GM10266 (cell line): ENCODE data around the gene NPAS3.

Source experiments
- DNase-seq: peaks from one replicate; pipeline ENCODE4 v3.0.0; 2012; ENCODE audit errors: extremely low spot score
- TF ChIP-seq, protein P1 (sequence below): IDR thresholded peaks from 2 replicates; pipeline ENCODE4 v1.5.1; 2012; ENCODE audit warnings: mild to moderate bottlenecking, low read depth; ENCODE audit not compliant: control insufficient read depth, insufficient read depth; ENCODE audit errors: missing control alignments

NPAS3 gene

DNA sequence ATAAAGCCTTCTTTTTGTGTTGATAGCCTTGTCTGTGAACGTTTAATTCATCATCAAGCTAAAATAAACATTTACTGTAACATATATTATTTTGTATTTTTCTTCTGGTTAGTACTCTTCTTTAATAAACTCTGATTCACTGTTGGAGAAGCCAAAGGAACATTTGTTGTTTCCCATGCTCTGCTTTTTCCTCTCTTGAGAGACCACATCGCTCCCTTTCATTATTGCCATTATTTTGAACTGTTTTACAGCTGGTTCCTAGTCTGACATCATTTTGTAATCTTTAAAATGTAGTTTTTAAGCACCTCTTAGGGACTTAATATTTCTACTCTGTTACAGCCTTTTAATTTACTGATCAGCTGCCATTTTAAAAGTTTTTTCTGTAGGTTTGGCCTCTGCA lies 301.8 kb downstream of the NPAS3 start:
- TF ChIP-seq, protein P1, sequence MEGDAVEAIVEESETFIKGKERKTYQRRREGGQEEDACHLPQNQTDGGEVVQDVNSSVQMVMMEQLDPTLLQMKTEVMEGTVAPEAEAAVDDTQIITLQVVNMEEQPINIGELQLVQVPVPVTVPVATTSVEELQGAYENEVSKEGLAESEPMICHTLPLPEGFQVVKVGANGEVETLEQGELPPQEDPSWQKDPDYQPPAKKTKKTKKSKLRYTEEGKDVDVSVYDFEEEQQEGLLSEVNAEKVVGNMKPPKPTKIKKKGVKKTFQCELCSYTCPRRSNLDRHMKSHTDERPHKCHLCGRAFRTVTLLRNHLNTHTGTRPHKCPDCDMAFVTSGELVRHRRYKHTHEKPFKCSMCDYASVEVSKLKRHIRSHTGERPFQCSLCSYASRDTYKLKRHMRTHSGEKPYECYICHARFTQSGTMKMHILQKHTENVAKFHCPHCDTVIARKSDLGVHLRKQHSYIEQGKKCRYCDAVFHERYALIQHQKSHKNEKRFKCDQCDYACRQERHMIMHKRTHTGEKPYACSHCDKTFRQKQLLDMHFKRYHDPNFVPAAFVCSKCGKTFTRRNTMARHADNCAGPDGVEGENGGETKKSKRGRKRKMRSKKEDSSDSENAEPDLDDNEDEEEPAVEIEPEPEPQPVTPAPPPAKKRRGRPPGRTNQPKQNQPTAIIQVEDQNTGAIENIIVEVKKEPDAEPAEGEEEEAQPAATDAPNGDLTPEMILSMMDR = no peak
- DNase-seq = no peak

DNA sequence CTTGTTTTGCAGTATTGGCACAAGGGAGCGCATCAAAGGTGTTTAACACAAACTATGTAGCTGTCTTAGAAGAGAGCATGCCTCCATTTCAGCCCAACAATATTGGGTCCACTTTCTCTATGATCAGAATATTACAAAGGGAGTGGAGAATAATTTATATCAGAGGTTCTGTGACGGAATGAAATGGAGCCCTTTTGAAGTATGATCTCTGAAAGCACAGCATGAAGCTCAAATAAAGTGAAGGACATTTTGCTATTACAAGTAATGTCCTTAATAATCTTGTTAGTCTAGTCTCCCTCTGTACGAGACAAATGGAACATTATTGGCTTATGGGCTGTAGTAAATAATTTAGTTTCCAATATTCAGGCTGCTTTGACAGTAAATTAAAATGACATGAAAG lies 302.7 kb downstream of the NPAS3 start:
- DNase-seq = no peak
- TF ChIP-seq, protein P1 = no peak

DNA sequence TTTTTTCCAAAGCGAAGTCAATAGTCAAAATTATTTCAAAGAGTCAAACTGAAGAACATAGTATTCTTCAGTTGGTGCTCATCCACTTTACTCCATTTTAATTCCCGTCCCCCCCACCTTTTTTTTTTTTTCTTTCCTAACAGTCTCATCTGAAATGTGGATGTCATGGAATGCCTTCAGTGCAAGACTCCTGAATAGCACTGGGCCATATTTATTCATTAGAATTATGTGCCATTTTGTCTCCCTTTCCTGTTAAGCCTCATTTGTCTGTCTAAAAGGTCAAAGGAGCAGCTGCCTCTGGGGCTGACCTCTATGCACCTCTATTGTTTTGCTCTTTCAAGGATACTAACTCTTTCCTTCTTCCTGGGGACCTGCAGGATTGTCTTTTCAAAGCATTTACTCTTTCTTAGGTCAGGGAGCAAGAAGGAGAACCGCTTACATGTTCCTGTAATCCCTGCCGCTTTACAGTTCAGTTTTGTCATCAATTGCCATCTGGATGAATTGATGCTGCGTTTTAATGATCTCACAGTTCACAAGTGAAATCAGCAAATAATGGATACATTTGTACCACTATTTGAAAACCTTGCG lies 310.6 kb downstream of the NPAS3 start:
- no peak for DNase-seq

DNA sequence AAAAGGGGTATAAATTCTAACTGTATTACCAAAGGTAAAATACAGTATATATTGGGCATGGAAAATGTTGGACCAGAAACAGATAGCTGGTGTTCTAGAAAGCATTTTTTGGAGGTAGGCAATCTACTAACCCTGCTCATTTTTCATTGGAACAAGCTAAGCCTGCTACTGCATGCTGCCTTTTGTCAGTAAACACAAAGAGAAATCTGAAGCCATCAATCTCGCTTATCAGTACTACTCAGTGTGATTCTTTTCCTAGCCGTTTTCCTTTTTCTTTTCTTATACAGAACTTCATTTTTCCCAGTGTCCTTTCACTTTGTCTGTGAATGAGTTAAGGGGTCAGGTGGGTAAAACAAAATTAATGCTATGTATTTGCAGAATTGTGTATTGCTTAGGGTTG lies 312.3 kb downstream of the NPAS3 start:
- TF ChIP-seq, protein P1 = no peak
- no peak for DNase-seq

More for the DNA sequence above, 310.6 kb downstream of the NPAS3 start:
- TF ChIP-seq, protein P1 = no peak

DNA sequence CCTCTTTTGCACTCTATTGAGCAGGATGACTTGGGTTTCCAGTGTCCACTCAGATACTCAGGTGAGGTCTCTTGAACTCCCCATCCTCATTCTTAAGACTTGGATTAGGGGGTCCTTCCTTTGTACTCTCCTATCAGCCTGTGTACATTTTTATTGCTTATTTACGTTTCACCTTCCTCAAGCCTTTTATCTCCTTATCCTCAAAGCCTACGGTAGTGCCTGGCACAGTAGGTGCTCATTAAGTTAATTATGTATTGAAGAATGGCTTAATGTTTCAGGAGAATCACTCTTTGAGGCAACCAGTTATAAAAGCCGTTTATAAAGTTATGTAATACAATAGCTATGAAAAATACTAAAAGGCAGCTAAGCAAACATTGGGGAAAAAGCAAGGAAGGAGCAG lies 315.7 kb downstream of the NPAS3 start:
- no peak for DNase-seq
- TF ChIP-seq, protein P1 = no peak

DNA sequence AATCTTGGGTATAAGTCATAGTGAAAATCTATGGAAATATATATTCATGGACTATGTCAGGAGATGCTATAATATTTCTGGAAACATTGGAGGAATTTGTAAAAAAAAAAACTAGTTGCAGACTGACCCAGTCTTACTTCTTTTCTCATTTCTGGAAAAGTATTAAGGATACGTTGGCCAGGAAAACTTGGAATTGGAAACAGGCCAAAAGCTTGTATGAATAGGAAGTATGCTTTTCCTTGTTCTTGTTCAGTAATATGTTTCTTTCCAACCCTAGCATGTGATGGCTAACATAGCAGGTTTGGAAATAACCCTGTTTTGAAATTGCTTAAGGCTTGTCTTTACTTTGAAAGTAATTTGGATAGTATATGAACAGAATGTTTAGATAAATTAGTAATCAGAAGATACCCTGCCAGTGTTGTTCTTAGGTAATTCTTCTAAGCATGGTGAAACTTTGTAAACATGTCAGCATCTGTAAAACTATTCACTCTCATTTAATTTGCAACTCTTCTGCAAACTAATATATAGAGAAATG lies 316.2 kb downstream of the NPAS3 start:
- TF ChIP-seq, protein P1 = no peak
- DNase-seq = no peak

DNA sequence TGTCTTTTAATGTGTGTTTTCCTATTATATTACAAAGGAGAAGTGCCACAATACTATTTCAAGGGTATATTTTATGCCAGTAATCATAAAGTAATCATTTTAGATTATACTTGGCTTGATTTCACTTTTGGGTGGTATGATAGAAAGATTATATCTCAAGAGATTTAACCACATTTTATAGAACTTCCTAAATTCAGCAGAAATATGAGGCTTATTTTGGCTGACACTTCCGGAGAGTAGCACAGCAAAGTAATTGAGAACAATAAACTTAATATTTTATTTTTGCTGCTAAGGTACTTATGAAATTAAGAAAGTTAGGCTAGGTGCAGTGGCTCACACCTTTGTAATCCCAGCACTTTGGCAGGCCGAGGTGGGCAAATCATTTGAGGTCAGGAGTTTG lies 319.1 kb downstream of the NPAS3 start:
- TF ChIP-seq, protein P1 = no peak

More for the DNA sequence above, 319.1 kb downstream of the NPAS3 start:
- no peak for DNase-seq
